C4-2B (cell line): ENCODE data around the gene PNPLA8.

Experiments used
- H3K27ac ChIP-seq: fragments of 450-650 bp; 2 replicates; pipeline ENCODE4 v1.5.1; 2017
- ZFX ChIP-seq: fragments of 450-650 bp; IDR thresholded peaks from 2 replicates; pipeline ENCODE4 v1.6.1; 2017
- TF ChIP-seq, protein P1 (sequence below): fragments of 450-650 bp; conservative IDR thresholded peaks from 2 replicates; pipeline ENCODE4 v1.5.1; 2017; ENCODE audit warnings: mild to moderate bottlenecking

Gene PNPLA8

DNA sequence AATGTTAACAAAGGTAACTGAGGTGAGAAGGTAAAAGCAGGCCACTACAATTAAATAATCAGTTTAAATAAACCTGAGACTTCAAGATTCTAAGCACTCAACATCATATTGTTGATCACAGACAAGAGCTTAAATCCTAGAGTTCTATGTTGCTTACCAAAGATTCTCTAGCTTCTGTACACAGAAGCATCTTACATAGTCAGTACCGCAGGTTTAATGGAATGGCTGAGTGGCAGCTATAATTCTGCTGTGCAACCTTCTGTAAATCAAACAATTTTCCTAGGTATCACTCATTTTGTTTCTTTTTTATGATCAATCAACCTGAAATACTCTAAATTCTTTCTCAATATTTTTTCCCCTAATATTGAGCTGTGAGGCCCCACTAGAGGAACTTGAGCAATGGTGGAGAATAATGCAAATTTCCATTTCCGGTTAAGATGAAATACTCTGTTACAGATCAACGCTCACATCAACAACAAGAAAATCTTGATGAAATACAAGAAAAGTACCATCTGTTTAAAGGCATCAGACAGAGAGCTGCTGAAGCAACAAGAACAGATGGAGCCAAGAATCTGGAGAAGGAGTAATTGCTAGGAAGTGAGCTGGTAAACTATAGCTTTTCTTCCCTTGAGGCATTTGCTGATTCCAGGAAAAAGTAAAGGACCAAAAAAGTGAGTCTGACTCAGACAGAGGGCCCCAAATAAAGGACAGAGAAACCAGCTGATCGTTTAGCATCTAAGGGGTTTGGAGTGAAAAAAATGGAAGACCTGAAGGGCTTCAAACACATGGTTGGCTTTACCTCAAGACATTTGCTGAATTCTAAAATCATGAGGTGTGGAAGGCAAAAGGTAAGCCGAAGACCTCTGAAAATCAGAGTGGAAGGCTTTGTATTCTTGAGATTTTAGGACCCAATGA, 22.6 kb downstream of the PNPLA8 start:
- TF ChIP-seq, protein P1, sequence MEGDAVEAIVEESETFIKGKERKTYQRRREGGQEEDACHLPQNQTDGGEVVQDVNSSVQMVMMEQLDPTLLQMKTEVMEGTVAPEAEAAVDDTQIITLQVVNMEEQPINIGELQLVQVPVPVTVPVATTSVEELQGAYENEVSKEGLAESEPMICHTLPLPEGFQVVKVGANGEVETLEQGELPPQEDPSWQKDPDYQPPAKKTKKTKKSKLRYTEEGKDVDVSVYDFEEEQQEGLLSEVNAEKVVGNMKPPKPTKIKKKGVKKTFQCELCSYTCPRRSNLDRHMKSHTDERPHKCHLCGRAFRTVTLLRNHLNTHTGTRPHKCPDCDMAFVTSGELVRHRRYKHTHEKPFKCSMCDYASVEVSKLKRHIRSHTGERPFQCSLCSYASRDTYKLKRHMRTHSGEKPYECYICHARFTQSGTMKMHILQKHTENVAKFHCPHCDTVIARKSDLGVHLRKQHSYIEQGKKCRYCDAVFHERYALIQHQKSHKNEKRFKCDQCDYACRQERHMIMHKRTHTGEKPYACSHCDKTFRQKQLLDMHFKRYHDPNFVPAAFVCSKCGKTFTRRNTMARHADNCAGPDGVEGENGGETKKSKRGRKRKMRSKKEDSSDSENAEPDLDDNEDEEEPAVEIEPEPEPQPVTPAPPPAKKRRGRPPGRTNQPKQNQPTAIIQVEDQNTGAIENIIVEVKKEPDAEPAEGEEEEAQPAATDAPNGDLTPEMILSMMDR: no peak
- TF ChIP-seq ZFX: no peak
- no peak overlapping the region for H3K27ac ChIP-seq

DNA sequence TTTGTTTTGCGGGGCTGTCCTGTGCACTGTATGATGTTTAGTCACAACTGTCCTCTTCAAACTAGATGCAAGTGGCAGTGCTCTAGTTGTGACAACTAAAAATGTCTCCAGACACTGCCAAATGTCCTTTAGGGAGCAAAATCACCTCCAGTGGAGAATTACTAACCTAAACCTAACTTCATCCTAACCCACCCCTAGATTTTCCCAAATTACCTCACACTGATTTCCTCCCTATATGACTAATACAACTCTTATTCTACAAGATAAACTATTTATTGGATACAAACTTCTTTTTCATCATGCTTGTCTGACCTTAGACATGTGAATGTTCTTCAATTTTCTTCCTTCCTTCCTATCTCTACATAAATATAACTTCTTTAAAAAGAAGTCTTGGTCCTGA, 26.4 kb downstream of the PNPLA8 start:
- H3K27ac ChIP-seq: no peak overlapping the region
- no peak for TF ChIP-seq ZFX

DNA sequence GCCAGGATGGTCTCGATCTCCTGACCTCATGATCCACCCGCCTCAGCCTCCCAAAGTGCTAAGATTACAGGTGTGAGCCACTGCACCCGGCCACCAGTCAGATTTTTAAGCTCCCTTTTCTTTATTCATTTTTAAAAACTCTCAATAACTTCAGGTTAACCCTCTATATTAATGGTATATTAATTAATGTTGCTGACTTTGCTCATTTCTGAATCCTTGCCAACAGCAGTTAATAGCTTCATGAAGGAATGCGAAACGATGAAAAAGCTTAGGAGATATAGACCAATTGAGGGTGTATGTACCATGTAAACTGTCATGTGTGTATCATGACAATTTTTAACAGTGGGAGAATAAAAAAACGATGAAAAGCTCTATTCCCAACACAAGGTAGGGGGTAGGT, 27.5 kb downstream of the PNPLA8 start:
- TF ChIP-seq, protein P1: no peak
- no peak for TF ChIP-seq ZFX
- no peak overlapping the region for H3K27ac ChIP-seq

DNA sequence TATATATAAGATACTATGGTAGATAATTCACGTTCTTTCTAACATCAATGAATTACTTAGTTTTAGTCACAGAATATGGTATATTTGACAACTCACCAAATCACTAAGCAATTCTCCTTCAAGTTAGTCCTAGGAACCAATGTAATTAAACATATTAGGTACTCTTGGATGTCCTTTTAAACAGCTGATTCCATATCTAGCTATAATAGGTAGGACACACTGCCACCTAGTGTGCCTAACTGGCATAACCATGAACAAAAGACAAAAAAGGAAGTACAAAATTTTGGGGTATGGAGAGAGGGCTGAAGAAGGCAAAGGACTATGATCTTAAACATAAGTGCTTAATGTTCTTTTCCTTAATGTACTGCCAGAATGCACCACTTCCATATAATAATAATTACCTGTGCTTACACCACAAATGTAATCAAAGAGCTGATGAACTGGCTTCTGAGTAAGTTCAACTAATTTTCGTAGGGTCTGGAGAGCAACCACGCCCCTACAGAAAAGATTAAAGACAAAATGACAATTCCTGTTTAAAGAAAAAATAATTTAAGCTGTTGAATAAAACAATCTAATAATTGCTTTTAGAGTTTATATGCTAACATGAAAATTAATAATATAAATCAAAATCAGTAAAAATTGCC, 28.7 kb downstream of the PNPLA8 start:
- TF ChIP-seq ZFX: no peak
- TF ChIP-seq, protein P1: peak; percentile 94
- no peak overlapping the region for H3K27ac ChIP-seq

DNA sequence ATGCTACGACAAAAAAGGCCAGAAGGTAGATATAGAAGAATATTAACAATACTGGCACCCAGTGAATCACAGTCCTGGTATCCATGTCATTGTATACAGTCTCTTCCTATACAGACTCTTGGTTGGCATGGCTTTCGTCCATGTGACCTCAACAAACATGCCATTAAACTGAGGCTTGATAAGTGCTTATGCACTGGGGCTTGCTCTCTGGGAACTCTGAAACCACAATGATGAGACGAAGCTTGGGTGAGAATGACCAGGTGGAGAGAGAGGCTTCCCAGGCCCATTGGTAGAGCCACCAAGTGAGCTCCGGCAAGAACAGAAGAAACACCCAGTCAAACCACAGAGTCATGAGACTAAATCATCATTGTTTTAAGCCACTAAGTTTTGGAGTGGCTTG, 33.2 kb downstream of the PNPLA8 start:
- no peak overlapping the region for H3K27ac ChIP-seq
- TF ChIP-seq, protein P1: no peak
- no peak for TF ChIP-seq ZFX

DNA sequence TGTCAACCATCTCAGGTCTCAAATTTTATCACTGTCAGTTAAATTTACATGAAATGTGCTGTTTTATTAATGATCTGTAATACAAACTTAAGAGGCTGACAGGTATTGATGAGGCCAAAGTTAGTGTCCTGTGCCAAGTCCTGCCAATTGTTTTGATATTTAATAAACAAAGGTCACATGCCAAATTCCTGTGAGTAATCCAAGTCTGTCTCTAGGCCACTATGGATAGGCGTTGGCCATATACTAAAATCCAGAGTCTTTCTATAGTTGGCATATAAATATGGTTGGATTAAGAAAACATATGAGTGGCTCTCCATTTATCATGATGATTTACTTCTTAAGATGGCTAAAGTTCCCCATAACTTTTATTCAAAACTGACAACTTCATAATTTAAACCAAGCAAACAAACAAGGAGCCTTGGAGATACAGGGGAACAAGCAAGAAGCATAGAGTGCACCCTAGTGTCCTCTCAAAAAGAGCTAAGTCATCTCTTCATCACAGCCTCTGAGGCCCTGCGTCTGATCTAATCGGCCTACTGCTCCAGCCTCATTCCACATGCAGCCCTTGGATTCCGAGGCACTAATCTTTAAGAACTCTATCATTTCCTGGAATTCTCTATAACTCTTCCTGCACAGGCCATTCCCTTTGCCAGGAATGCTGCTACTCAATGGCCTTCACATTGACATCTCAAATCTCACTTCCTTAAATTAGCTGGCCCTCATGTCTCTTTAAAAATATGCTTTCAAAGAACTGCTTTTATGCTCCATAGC, 37.0 kb downstream of the PNPLA8 start:
- H3K27ac ChIP-seq: no peak overlapping the region
- no peak for TF ChIP-seq ZFX
- TF ChIP-seq, protein P1: no peak

DNA sequence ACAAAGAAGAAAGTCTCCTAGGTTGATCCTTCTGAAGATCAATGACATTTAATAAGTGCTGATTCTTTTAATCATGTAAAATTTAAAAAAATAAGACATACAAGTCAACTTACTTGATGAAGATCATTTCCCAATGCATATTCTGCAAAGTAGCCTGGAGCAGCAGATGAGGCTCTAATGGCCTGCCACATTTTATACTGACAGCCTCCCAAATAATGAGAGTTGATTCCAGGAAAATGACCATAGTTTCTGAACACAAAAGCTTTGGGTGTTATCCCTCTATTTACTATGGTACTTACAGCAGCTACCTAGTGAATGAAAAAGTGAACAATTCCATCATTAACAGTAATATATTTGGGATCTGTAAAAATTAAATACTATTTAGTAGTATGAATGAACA, 38.3 kb downstream of the PNPLA8 start:
- H3K27ac ChIP-seq: no peak overlapping the region
- TF ChIP-seq, protein P1: no peak
- TF ChIP-seq ZFX: no peak
